NB4 (cell line): Measurements from ENCODE around the gene PECR.

ENCODE experiments used
- DNase-seq: peaks from one replicate; pipeline ENCODE4 v3.0.0; 2010; ENCODE audit warnings: low read depth
- H3K4me3 ChIP-seq: one replicate; pipeline ENCODE4 v1.5.1; 2011; ENCODE audit warnings: mild to moderate bottlenecking, low read depth, low read length, moderate library complexity
- MYC ChIP-seq: IDR thresholded peaks from 2 replicates; pipeline ENCODE4 v1.6.1; 2011; ENCODE audit warnings: low read depth, low read length
- POLR2A ChIP-seq: IDR thresholded peaks from 2 replicates; pipeline ENCODE4 v1.6.1; 2011; ENCODE audit warnings: mild to moderate bottlenecking; ENCODE audit not compliant: insufficient read length; ENCODE audit errors: extremely low read depth
- TF ChIP-seq, protein P1 (sequence below): IDR thresholded peaks from 2 replicates; pipeline ENCODE4 v1.6.1; 2011; ENCODE audit warnings: low read depth, low read length
- TF ChIP-seq, protein P2 (sequence below): IDR thresholded peaks from one replicate; pipeline ENCODE4 v1.5.1; 2012; ENCODE audit warnings: low read depth, low read length

Gene PECR

DNA sequence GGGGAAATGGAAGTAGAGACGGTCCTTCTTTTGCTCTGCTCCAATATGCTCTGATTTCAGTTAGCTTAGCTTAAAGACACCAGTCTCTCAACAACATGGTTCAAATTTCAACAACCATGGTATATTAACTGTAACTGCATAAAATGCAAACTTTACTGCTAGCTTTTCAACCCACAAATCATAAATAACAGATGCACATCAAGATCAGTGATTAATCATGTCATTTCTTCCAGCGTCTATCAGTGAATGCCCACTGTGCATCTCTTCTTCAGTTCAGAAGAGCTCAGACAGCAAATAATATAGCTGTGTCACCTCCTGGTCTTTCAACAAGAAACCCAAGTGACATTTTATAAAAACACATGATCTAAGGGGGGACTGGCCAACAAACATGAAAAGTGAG, 12.6 kb downstream of the PECR start:
- H3K4me3 ChIP-seq = no peak overlapping the region
- no peak for DNase-seq
- TF ChIP-seq POLR2A = no peak
- TF ChIP-seq, protein P1, sequence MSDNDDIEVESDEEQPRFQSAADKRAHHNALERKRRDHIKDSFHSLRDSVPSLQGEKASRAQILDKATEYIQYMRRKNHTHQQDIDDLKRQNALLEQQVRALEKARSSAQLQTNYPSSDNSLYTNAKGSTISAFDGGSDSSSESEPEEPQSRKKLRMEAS = no peak
- no peak for TF ChIP-seq MYC
- TF ChIP-seq, protein P2, sequence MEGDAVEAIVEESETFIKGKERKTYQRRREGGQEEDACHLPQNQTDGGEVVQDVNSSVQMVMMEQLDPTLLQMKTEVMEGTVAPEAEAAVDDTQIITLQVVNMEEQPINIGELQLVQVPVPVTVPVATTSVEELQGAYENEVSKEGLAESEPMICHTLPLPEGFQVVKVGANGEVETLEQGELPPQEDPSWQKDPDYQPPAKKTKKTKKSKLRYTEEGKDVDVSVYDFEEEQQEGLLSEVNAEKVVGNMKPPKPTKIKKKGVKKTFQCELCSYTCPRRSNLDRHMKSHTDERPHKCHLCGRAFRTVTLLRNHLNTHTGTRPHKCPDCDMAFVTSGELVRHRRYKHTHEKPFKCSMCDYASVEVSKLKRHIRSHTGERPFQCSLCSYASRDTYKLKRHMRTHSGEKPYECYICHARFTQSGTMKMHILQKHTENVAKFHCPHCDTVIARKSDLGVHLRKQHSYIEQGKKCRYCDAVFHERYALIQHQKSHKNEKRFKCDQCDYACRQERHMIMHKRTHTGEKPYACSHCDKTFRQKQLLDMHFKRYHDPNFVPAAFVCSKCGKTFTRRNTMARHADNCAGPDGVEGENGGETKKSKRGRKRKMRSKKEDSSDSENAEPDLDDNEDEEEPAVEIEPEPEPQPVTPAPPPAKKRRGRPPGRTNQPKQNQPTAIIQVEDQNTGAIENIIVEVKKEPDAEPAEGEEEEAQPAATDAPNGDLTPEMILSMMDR = no peak

DNA sequence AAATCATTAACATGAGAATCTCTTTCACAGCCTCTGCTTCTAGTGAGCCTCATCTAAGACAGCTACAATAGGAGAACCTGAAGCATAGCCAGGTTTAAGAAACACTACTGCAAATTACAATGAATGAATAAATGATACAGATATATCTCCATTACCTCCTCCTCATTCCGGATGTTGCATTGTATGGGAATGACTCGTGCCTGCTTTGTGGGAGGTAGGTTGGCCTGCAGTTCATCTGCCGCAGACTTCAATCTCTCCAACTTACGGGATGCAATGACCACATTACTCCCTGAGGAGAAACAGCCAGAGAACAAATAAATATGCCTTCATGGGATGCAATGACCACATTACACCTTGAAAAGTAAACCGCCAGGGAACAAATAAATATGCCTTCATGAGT, 15.4 kb downstream of the PECR start:
- no peak for DNase-seq
- TF ChIP-seq, protein P2 = no peak
- TF ChIP-seq POLR2A = no peak
- no peak for TF ChIP-seq MYC
- no peak overlapping the region for H3K4me3 ChIP-seq

DNA sequence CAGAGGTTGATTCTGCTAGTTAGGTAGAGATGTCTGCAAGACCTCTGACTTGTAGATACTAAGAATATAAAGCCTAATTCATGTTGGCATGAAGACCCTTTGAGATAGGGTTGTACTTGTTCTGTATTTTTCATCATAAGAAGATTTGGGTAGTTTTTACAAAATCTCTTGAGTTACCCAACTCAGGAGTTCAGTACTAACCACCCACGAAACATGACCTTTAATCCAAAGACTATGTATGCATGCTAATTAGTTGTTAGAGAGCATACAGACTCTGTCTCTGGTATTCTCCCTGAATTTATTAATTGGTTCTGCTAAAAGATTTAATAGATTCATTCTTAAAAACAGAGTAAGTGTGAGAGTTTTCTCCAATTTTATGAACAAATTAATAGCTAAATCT, 16.9 kb downstream of the PECR start:
- TF ChIP-seq, protein P2 = no peak
- TF ChIP-seq, protein P1 = no peak
- no peak for TF ChIP-seq MYC
- TF ChIP-seq POLR2A = no peak
- H3K4me3 ChIP-seq = no peak overlapping the region
- no peak for DNase-seq

DNA sequence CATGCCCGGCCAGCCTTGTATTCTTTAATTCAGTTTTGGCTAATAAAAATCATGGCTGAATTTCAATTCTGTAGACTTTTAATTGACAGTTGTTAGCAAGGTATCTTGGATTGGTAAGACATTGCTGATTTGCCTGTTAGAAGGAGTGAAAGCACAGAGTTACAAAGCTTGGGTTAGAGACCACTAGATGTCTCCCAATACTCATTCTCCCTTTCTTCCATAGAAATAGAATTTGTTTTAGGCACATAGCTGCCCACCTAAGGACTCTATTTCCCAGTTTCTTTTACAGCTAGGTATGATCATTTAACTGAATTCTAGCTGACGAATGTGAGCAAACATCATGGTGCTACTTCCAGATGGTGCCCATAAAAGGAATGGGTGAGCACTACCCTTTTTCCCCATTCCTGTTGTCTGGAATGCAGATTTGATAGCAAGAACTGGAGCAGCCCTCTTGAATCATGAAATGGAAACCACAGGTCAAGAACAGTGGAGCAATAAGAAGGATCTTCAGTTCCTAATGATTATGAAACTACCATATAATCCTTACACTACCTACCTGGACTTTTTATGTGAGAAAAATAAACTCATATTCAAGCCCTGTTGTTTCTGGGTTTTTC, 17.5 kb downstream of the PECR start:
- H3K4me3 ChIP-seq = no peak overlapping the region
- TF ChIP-seq, protein P1 = no peak
- TF ChIP-seq MYC (no peak), POLR2A (no peak)
- TF ChIP-seq, protein P2 = no peak
- DNase-seq = peak; percentile 22

DNA sequence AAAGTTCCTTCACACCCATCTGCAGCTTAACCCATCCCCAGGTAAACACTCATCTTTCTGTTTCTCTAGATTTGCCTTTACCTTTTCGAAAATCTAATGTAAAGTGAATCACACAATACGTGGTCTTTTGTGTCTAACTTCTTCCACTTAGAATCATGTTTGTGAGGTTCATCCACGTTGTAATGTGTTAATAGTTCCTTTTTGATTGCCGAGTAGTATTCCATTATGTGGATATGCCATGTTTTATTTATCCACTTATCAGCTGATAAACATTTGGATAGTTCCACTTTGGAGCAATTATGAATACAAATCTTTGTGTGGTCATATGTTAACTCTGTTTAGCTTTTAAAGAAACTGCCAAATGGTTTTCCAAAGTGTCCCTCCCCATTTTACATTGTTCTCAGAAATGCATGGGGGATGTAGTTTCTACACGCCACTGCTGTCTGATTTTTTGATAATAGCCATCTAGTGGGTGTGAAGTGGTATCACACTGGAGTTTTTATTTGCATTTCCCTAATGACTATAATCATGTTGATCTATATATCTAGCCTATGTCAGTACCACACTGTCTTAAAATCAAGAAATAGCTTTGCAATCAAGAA, 22.3 kb downstream of the PECR start:
- no peak overlapping the region for H3K4me3 ChIP-seq
- peak; percentile 20 for DNase-seq
- TF ChIP-seq, protein P2 = no peak
- TF ChIP-seq, protein P1 = no peak
- TF ChIP-seq MYC = no peak
- no peak for TF ChIP-seq POLR2A

DNA sequence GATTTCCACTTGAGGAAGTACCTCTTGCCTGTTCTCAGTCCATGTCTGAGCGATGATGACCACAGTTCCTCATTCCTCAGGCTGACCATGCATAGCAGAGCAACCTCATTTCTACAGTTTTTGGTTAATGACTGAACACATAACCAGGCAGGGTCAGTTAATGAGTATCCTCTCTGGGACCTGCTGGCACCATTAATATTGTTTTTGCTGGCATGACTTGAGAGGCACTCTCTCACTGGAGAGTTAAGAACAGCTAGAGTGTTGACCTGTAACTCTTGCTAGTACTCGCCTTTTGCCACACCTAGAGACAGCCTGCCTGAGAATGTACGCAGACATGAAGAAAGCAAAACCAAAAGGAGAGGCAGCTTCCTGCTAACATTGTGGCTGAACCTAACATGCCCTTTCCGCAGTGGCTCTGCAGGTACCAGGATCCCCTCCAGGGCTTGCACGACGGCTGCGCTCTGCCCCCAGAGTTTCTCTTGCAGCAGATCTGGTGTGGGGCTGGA, 23.9 kb downstream of the PECR start:
- no peak overlapping the region for H3K4me3 ChIP-seq
- DNase-seq = peak; percentile 62
- TF ChIP-seq POLR2A (no peak), MYC (no peak)
- TF ChIP-seq, protein P2 = no peak
- TF ChIP-seq, protein P1 = no peak
